NCI-H2196 treated with DMSO at 0.1 percent for 48 hours (cell line): ENCODE measurements around the gene DNAH1.

Source experiments
- DNase-seq: peaks from one replicate; lab custom pipeline; 2025; ENCODE audit not compliant: unreplicated experiment; lab: John Stamatoyannopoulos, UW

Gene DNAH1

GRCh38 chr3:52290596-52291507 lies 25.3 kb upstream of the DNAH1 start:
- DNase-seq = no peak

GRCh38 chr3:52291508-52292181 lies 24.5 kb upstream of the DNAH1 start:
- no peak for DNase-seq

GRCh38 chr3:52292247-52293065 lies 23.7 kb upstream of the DNAH1 start:
- DNase-seq = no peak

GRCh38 chr3:52293491-52294319 lies 22.4 kb upstream of the DNAH1 start:
- no peak for DNase-seq

- DNase-seq = no peak
These were observed 21.6 kb upstream of the DNAH1 start for GRCh38 chr3:52294320-52295150.

- DNase-seq = no peak
These were observed 20.4 kb upstream of the DNAH1 start for GRCh38 chr3:52295671-52296208.

GRCh38 chr3:52297242-52298148 lies 18.6 kb upstream of the DNAH1 start:
- DNase-seq = no peak

GRCh38 chr3:52298149-52299098 lies 17.7 kb upstream of the DNAH1 start:
- no peak for DNase-seq

- no peak for DNase-seq
These were observed 16.8 kb upstream of the DNAH1 start for GRCh38 chr3:52299247-52299878.

- no peak for DNase-seq
These were observed 16.1 kb upstream of the DNAH1 start for GRCh38 chr3:52299879-52300611.

GRCh38 chr3:52302426-52303145 lies 13.5 kb upstream of the DNAH1 start:
- no peak for DNase-seq

GRCh38 chr3:52303811-52304210 lies 12.3 kb upstream of the DNAH1 start:
- DNase-seq = no peak

- no peak for DNase-seq
These were observed 10.2 kb upstream of the DNAH1 start for GRCh38 chr3:52305926-52306325.

GRCh38 chr3:52306978-52307377 lies 9.1 kb upstream of the DNAH1 start:
- no peak for DNase-seq

GRCh38 chr3:52308308-52308707 lies 7.8 kb upstream of the DNAH1 start:
- DNase-seq = no peak
